Gastroesophageal sphincter (tissue), 3 donors: Measurements from ENCODE around the gene LYZL6.

Experiments used
- POLR2AphosphoS5 ChIP-seq: sonication (generic); formaldehyde crosslinking; IDR thresholded peaks from one replicate; pipeline ENCODE4 v1.6.1; 2017; ENCODE audit warnings: antibody characterized with exemption
- TF ChIP-seq, protein P1 (sequence below), 4 experiments: fragments of 200-600 bp in 2 of 4; fragments of 450-650 bp in 2 of 4; sonication (generic) in 1 of 4; IDR thresholded peaks; one replicate each; pipeline ENCODE4 v1.5.1; 2017 to 2019; ENCODE audit warnings: antibody characterized with exemption in 4 of 4, mild to moderate bottlenecking in 2 of 4, moderate library complexity in 2 of 4

GRCh38 chr17:35936063-35936462 is 7.5 kb downstream of the LYZL6 start:
- TF ChIP-seq POLR2AphosphoS5: no peak
- TF ChIP-seq, protein P1, sequence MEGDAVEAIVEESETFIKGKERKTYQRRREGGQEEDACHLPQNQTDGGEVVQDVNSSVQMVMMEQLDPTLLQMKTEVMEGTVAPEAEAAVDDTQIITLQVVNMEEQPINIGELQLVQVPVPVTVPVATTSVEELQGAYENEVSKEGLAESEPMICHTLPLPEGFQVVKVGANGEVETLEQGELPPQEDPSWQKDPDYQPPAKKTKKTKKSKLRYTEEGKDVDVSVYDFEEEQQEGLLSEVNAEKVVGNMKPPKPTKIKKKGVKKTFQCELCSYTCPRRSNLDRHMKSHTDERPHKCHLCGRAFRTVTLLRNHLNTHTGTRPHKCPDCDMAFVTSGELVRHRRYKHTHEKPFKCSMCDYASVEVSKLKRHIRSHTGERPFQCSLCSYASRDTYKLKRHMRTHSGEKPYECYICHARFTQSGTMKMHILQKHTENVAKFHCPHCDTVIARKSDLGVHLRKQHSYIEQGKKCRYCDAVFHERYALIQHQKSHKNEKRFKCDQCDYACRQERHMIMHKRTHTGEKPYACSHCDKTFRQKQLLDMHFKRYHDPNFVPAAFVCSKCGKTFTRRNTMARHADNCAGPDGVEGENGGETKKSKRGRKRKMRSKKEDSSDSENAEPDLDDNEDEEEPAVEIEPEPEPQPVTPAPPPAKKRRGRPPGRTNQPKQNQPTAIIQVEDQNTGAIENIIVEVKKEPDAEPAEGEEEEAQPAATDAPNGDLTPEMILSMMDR (IDR thresholded peaks at IDR 0.05): no peak
